T-helper 1 cell treated with Interleukin-12 subunit alpha and Interleukin-12 subunit beta and Interleukin-4 antibody, amounts not matched to agents 30 ng/mL and 1 ng/mL, for 36 hours (primary cell): ENCODE measurements around the gene RNF138. TPM values are rescaled to one million over a fixed set of nuclear protein-coding genes. Genes with fewer than 3 reads are reported as not detected.

Source experiments
- intact Hi-C: fragments of 100-400 bp; cut with micrococcal nuclease; formaldehyde crosslinking; loops from one replicate; pipeline ENCODE4 v1.15.1; 2024
- total RNA-seq: library from RNA; stranded (reverse); gene quantifications from 2 replicates; pipeline ENCODE4 v1.2.3, GENCODE V29; 2022

The RNF138 gene
- total RNA-seq, 1 donor from 2014 or later: 65.4 TPM

GRCh38 chr18:32093523-32093922 is 1.8 kb downstream of the RNF138 start:
- intact Hi-C loops: loop anchor here (1.0 to 5.0 kb wide), 6 partner anchors 8 to 439 kb away; partner anchors contain the start of gene GAREM1

- intact Hi-C loops: no loop called here
Observed at GRCh38 chr18:32095192-32095899, 3.7 kb downstream of the RNF138 start.

- intact Hi-C loops: no loop called here
Observed at GRCh38 chr18:32095900-32096229, 4.2 kb downstream of the RNF138 start.

GRCh38 chr18:32096946-32097345 is 5.3 kb downstream of the RNF138 start:
- intact Hi-C loops: no loop called here

- intact Hi-C loops: no loop called here
Observed at GRCh38 chr18:32104516-32104915, 12.8 kb downstream of the RNF138 start.

- intact Hi-C loops: no loop called here
Observed at GRCh38 chr18:32110005-32110404, 18.3 kb downstream of the RNF138 start.

GRCh38 chr18:32111706-32112105 is 20.0 kb downstream of the RNF138 start:
- intact Hi-C loops: no loop called here

- intact Hi-C loops: no loop called here
Observed at GRCh38 chr18:32112826-32113225, 21.2 kb downstream of the RNF138 start.

GRCh38 chr18:32114293-32114942 is 22.7 kb downstream of the RNF138 start:
- intact Hi-C loops: no loop called here

GRCh38 chr18:32122039-32122438 is 30.4 kb downstream of the RNF138 start:
- intact Hi-C loops: no loop called here

- intact Hi-C loops: no loop called here
Observed at GRCh38 chr18:32126538-32126937, 34.9 kb downstream of the RNF138 start.

- intact Hi-C loops: loop anchor here (5.0 kb wide), 1 partner anchor 193 kb away; the partner anchor contains the start of gene TRAPPC8
Observed at GRCh38 chr18:32135625-32136024, 44.0 kb downstream of the RNF138 start.

GRCh38 chr18:32138332-32138982 is 46.8 kb downstream of the RNF138 start:
- intact Hi-C loops: loop anchor here (2.0 to 5.0 kb wide), 2 partner anchors 120 to 196 kb away; partner anchors contain the start of genes RNF125 and TRAPPC8

GRCh38 chr18:32139835-32140283 is 48.2 kb downstream of the RNF138 start:
- intact Hi-C loops: loop anchor here (2.0 to 5.0 kb wide), 2 partner anchors 121 to 198 kb away; partner anchors contain the start of genes RNF125 and TRAPPC8

GRCh38 chr18:32148185-32148870 is 56.7 kb downstream of the RNF138 start:
- intact Hi-C loops: no loop called here

- intact Hi-C loops: no loop called here
Observed at GRCh38 chr18:32152705-32153448, 61.2 kb downstream of the RNF138 start.

- intact Hi-C loops: no loop called here
Observed at GRCh38 chr18:32156855-32157254, 65.2 kb downstream of the RNF138 start.

- intact Hi-C loops: no loop called here
Observed at GRCh38 chr18:32157580-32157979, 65.9 kb downstream of the RNF138 start.

- intact Hi-C loops: loop anchor here (1.0 to 2.0 kb wide), 5 partner anchors 65 to 394 kb away; partner anchors contain the start of gene GAREM1
Observed at GRCh38 chr18:32158108-32158624, 66.5 kb downstream of the RNF138 start.

- intact Hi-C loops: loop anchor here (1.0 to 2.0 kb wide), 5 partner anchors 66 to 394 kb away; partner anchors contain the start of gene GAREM1
Observed at GRCh38 chr18:32158631-32159030, 67.0 kb downstream of the RNF138 start.
